Cardiac septum (tissue), 1 donor: ENCODE measurements around the gene KLRC3. TPM values are rescaled to one million over a fixed set of nuclear protein-coding genes. Genes with fewer than 3 reads are reported as not detected.
"Not testable (repeated sequence)": the region's sequence is repeated elsewhere in the genome, so short reads cannot be mapped to it uniquely, and the experiment has no call there.

Experiments
- DNase-seq: peaks from one replicate; pipeline ENCODE4 v3.0.0-alpha.2; 2020; ENCODE audit warnings: low spot score
- intact Hi-C: fragments of 100-400 bp; cut with DNase I; formaldehyde crosslinking; loops from one replicate; pipeline ENCODE4 v1.14.0; 2022
- total RNA-seq: library from RNA; stranded (reverse); fragmentation: NEBNext Ultra II Directional; extraction: Animal tissue kit (Norgen Biotek cat#: 25700); gene quantifications from one replicate; pipeline ENCODE4 v1.2.1, GENCODE V29; 2021
- donor health status: DM: no; HTN: no; CAD: no.

Gene KLRC3
- total RNA-seq, 1 donor from 2014 or later: not detected

- DNase-seq: no peak
- intact Hi-C loops: no loop called here
These were observed 47.8 kb downstream of the KLRC3 start for GRCh38 chr12:10372559-10372958.

DNA sequence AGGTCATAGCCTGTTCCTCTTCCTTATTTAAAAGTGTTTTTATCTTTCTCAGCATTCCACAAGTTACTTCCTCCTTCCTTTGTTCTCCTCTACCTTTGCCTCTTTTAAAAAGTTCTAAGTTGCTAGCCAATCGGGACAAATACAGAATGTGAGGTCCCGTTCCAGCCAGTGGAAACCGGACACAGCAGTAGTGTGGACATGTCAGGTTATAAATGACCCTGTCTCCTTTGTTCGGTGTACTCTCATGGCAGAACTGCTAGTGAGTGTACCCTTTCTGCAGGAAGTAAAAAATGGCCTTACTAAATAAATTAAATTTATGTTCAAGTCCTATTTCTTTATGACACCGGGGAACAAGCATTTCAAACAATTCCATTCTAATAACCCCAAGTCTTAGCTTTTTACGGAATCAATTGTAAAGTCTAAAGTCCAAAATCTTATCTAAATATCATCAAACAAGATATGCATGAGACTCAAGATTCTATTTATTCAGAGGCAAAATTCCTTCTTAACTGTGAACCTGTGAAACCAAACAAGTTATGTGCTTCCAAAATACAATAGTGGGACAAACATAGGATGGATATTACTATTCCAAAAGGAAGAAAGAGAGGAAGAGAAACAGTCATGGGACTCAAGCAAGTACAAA lies 48.4 kb downstream of the KLRC3 start:
- not testable (repeated sequence) for DNase-seq

DNA sequence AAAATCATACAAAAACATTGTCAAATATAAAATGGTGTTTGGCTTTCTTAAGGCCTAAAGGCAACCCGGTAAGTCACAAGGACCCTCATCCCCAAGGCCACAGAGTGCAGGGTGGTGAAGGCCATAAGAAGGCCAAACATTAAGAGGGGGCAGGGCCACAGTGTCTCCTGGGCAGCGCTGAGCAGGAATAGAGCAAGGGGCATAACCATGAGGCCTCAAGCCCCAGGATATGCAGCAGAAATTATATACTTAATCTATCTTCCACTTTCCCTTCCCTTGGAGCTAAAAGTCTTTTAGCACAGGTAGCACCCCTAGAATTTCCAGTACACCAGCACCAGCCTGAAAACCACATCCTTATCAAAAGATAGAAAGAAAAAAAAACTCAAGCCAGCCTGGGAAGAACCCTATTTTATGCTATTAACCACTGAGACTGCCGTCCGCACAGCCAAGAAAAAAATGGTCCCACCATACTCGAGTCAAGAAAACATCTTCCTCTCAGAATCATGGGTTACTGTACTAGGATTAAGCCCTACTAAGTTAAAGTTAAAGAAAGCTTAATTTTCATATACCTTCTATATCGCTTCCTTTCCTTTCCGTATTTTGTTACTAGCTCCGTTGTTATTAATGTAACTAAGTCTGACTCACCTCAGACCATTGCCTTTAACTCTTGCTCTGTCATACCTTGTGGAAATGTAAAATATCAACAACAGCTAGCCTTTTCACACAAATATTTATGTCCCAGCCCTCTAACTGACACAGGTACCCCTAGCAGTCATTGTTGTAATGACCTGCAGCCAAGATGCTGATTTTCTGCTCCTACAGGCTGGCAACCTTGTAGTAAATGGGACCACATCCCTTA lies 50.6 kb downstream of the KLRC3 start:
- DNase-seq: no peak
- intact Hi-C loops: loop anchor here (5.0 to 10.0 kb wide), 4 partner anchors 155 to 505 kb away; partner anchors contain the start of genes CLEC2B, GABARAPL1, MAGOHB and YBX3

More for the DNA sequence above, 48.4 kb downstream of the KLRC3 start:
- intact Hi-C loops: not testable (repeated sequence)

- intact Hi-C loops: loop anchor here (5.0 to 10.0 kb wide), 4 partner anchors 154 to 504 kb away; partner anchors contain the start of genes CLEC2B, GABARAPL1, MAGOHB and YBX3
- no peak for DNase-seq
These were observed 51.9 kb downstream of the KLRC3 start for GRCh38 chr12:10368206-10369171.

- not testable (repeated sequence) for DNase-seq
- intact Hi-C loops: loop anchor here (5.0 to 10.0 kb wide), 4 partner anchors 153 to 503 kb away; partner anchors contain the start of genes CLEC2B, GABARAPL1, MAGOHB and YBX3
These were observed 52.7 kb downstream of the KLRC3 start for GRCh38 chr12:10367714-10368113.

- intact Hi-C loops: loop anchor here (5.0 to 10.0 kb wide), 4 partner anchors 152 to 502 kb away; partner anchors contain the start of genes CLEC2B, GABARAPL1, MAGOHB and YBX3
- no peak for DNase-seq
These were observed 53.5 kb downstream of the KLRC3 start for GRCh38 chr12:10366875-10367274.

- no peak for DNase-seq
- intact Hi-C loops: loop anchor here (5.0 to 10.0 kb wide), 4 partner anchors 151 to 501 kb away; partner anchors contain the start of genes CLEC2B, GABARAPL1, MAGOHB and YBX3
These were observed 54.5 kb downstream of the KLRC3 start for GRCh38 chr12:10365696-10366405.

- peak; percentile 83 for DNase-seq
These were observed 55.4 kb downstream of the KLRC3 start for GRCh38 chr12:10364815-10365622.

GRCh38 chr12:10363914-10364814 lies 56.2 kb downstream of the KLRC3 start:
- no peak for DNase-seq
- intact Hi-C loops: loop anchor here (10.0 kb wide), 3 partner anchors 149 to 499 kb away; partner anchors contain the start of genes CLEC2B, GABARAPL1 and YBX3

More at GRCh38 chr12:10364815-10365622, 55.4 kb downstream of the KLRC3 start:
- intact Hi-C loops: loop anchor here (5.0 to 10.0 kb wide), 4 partner anchors 150 to 500 kb away; partner anchors contain the start of genes CLEC2B, GABARAPL1, MAGOHB and YBX3

- no peak for DNase-seq
- intact Hi-C loops: loop anchor here (10.0 kb wide), 3 partner anchors 149 to 499 kb away; partner anchors contain the start of genes CLEC2B, GABARAPL1 and YBX3
These were observed 56.8 kb downstream of the KLRC3 start for GRCh38 chr12:10363658-10363913.

GRCh38 chr12:10362828-10363657 lies 57.4 kb downstream of the KLRC3 start:
- no peak for DNase-seq
- intact Hi-C loops: loop anchor here (10.0 kb wide), 3 partner anchors 148 to 498 kb away; partner anchors contain the start of genes CLEC2B, GABARAPL1 and YBX3

DNA sequence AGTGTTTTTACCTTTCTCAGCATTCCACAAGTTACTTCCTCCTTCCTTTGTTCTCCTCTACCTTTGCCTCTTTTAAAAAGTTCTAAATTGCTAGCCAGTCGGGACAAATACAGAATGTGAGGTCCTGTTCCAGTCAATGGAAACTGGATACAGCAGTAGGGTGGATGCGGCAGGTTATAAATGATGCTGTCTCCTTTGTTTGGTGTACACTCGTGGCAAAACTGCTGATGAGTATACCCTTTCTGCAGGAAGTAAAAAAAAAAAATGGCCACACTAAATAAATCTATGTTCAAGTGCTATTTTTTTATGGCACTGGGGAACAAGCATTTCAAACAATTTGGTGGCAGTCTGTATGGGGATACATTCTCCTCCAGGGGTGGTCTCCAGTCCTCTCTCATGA lies 58.1 kb downstream of the KLRC3 start:
- intact Hi-C loops: loop anchor here (10.0 kb wide), 3 partner anchors 148 to 498 kb away; partner anchors contain the start of genes CLEC2B, GABARAPL1 and YBX3
- DNase-seq: no peak
